Thyroid gland (tissue), 4 donors: ENCODE data around the gene NRG4.
"Not testable (repeated sequence)": the region's sequence is repeated elsewhere in the genome, so short reads cannot be mapped to it uniquely, and the experiment has no call there.

Source experiments
- CTCF ChIP-seq, 6 experiments: fragments of 200-600 bp in 3 of 6; fragments of 450-650 bp in 3 of 6; sonication (generic) in 3 of 6; IDR thresholded peaks; one replicate each; pipeline ENCODE4 v1.5.1; 2016 to 2019; ENCODE audit warnings: antibody characterized with exemption in 6 of 6, mild to moderate bottlenecking in 2 of 6, inconsistent platforms in 1 of 6, moderate library complexity in 1 of 6
- POLR2A ChIP-seq, 2 donors: fragments of 450-650 bp; IDR thresholded peaks; one replicate each; pipeline ENCODE4 v1.6.1; 2017; ENCODE audit warnings: antibody characterized with exemption in 2 of 2, mild to moderate bottlenecking in 2 of 2, moderate library complexity in 1 of 2

GRCh38 chr15:76013470-76013869 is 1.2 kb upstream of the NRG4 start:
- TF ChIP-seq CTCF, POLR2A (IDR thresholded peaks at IDR 0.05): not testable (repeated sequence)
